H1 (cell line): ENCODE measurements around the gene BOLA1. TPM values are rescaled to one million over a fixed set of nuclear protein-coding genes. Genes with fewer than 3 reads are reported as not detected.

Experiments
- BACH1 ChIP-seq: IDR thresholded peaks from 2 replicates; pipeline ENCODE4 v1.6.1; 2012; ENCODE audit warnings: low read length, improper control_type of control experiment
- CHD1 ChIP-seq: IDR thresholded peaks from 2 replicates; pipeline ENCODE4 v1.6.1; 2012; ENCODE audit warnings: low read depth, low read length, improper control_type of control experiment
- KDM4A ChIP-seq: IDR thresholded peaks from one replicate; pipeline ENCODE4 v1.7.1; 2012; ENCODE audit warnings: low read depth, mild to moderate bottlenecking, moderate library complexity, low read length, inconsistent platforms; ENCODE audit not compliant: severe bottlenecking
- POLR2A ChIP-seq, 2 experiments: IDR thresholded peaks; 1 replicate in 1 of 2; 2 replicates in 1 of 2; pipeline ENCODE4 v1.6.1; 2011; ENCODE audit warnings: low read depth in 2 of 2, low read length in 2 of 2, mild to moderate bottlenecking in 2 of 2; ENCODE audit errors: control extremely low read depth in 1 of 2
- TAF1 ChIP-seq: IDR thresholded peaks from 2 replicates; pipeline ENCODE4 v1.6.1; 2011; ENCODE audit warnings: mild to moderate bottlenecking, low read depth, low read length
- polyA plus RNA-seq, 7 experiments: library from polyadenylated mRNA; depleted of rRNA in 3 of 7; stranded (reverse) in 5 of 7; unstranded in 2 of 7; fragments of >200 nt in 5 of 7; fragments of 200-250 nt in 2 of 7; gene quantifications; 1 replicate in 5 of 7; 2 replicates in 1 of 7; 4 replicates in 1 of 7; pipeline versions ENCODE4 v1.2.1 to v1.2.3, GENCODE V29; 2011 to 2013; ENCODE audit warnings: missing spikeins in 2 of 7, mixed read lengths in 2 of 7
- total RNA-seq: library from RNA; stranded (reverse); fragmentation: NEBNext Ultra II Directional; extraction: Animal tissue kit (Norgen Biotek cat#: 25700); gene quantifications from 2 replicates; pipeline ENCODE4 v1.2.1, GENCODE V29; 2021
- TF ChIP-seq, protein P1 (sequence below): fragments of 300-600 bp; sonication (generic); IDR thresholded peaks from 2 replicates; pipeline ENCODE4 v1.7.1; 2012; ENCODE audit warnings: low read length, moderate library complexity, mild to moderate bottlenecking, inconsistent platforms; ENCODE audit not compliant: insufficient replicate concordance
- TF ChIP-seq, protein P2 (sequence below): IDR thresholded peaks from 2 replicates; pipeline ENCODE4 v1.6.1; 2012; ENCODE audit warnings: inconsistent platforms
- TF ChIP-seq, protein P3 (sequence below): IDR thresholded peaks from 2 replicates; pipeline ENCODE4 v1.6.1; 2012; ENCODE audit warnings: inconsistent platforms
- TF ChIP-seq, protein P4 (sequence below): IDR thresholded peaks from 2 replicates; pipeline ENCODE4 v1.6.1; 2011; ENCODE audit warnings: low read depth, mild to moderate bottlenecking, low read length; ENCODE audit not compliant: insufficient read depth

The BOLA1 gene
- total and polyA plus RNA-seq, 2 of the 8 experiments (the other 6 are each of a cell fraction or from before 2014, with no cell fraction given), result 8.1 to 15.4 TPM

DNA sequence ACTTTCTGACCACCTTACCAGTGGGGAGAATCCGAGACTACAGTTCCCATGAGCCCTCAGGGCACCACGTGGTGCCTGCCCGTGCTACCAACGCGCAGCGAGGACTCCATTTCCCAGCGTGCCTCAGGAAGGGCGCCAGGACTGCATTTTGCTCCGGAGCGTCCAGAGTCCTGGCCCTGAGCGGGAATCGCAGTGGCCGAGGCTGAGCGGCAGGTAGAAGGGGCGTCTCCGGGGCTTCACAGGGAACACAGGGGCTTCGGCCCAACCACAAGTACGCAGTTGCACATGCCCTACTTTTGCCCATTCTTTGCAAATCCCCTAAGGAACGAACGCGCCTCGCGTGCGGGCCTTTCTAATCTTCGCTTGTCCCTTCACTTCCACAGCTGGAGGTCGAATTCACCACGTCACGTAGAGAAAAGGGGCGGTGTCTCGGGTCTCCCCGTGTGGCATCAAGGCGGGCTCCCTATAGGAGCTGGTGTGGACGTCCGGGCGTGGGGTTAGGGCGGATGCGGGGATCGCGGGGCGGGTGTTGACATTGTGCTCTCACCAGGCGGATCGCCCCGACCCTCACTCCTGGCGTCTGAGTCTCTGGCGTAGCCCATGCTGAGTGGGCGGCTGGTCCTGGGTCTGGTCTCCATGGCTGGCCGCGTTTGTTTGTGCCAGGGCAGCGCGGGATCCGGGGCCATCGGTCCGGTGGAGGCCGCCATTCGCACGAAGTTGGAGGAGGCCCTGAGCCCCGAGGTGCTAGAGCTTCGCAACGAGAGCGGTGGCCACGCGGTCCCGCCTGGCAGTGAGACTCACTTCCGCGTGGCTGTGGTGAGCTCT is at the start of gene BOLA1 (continued):
- TF ChIP-seq, protein P1, sequence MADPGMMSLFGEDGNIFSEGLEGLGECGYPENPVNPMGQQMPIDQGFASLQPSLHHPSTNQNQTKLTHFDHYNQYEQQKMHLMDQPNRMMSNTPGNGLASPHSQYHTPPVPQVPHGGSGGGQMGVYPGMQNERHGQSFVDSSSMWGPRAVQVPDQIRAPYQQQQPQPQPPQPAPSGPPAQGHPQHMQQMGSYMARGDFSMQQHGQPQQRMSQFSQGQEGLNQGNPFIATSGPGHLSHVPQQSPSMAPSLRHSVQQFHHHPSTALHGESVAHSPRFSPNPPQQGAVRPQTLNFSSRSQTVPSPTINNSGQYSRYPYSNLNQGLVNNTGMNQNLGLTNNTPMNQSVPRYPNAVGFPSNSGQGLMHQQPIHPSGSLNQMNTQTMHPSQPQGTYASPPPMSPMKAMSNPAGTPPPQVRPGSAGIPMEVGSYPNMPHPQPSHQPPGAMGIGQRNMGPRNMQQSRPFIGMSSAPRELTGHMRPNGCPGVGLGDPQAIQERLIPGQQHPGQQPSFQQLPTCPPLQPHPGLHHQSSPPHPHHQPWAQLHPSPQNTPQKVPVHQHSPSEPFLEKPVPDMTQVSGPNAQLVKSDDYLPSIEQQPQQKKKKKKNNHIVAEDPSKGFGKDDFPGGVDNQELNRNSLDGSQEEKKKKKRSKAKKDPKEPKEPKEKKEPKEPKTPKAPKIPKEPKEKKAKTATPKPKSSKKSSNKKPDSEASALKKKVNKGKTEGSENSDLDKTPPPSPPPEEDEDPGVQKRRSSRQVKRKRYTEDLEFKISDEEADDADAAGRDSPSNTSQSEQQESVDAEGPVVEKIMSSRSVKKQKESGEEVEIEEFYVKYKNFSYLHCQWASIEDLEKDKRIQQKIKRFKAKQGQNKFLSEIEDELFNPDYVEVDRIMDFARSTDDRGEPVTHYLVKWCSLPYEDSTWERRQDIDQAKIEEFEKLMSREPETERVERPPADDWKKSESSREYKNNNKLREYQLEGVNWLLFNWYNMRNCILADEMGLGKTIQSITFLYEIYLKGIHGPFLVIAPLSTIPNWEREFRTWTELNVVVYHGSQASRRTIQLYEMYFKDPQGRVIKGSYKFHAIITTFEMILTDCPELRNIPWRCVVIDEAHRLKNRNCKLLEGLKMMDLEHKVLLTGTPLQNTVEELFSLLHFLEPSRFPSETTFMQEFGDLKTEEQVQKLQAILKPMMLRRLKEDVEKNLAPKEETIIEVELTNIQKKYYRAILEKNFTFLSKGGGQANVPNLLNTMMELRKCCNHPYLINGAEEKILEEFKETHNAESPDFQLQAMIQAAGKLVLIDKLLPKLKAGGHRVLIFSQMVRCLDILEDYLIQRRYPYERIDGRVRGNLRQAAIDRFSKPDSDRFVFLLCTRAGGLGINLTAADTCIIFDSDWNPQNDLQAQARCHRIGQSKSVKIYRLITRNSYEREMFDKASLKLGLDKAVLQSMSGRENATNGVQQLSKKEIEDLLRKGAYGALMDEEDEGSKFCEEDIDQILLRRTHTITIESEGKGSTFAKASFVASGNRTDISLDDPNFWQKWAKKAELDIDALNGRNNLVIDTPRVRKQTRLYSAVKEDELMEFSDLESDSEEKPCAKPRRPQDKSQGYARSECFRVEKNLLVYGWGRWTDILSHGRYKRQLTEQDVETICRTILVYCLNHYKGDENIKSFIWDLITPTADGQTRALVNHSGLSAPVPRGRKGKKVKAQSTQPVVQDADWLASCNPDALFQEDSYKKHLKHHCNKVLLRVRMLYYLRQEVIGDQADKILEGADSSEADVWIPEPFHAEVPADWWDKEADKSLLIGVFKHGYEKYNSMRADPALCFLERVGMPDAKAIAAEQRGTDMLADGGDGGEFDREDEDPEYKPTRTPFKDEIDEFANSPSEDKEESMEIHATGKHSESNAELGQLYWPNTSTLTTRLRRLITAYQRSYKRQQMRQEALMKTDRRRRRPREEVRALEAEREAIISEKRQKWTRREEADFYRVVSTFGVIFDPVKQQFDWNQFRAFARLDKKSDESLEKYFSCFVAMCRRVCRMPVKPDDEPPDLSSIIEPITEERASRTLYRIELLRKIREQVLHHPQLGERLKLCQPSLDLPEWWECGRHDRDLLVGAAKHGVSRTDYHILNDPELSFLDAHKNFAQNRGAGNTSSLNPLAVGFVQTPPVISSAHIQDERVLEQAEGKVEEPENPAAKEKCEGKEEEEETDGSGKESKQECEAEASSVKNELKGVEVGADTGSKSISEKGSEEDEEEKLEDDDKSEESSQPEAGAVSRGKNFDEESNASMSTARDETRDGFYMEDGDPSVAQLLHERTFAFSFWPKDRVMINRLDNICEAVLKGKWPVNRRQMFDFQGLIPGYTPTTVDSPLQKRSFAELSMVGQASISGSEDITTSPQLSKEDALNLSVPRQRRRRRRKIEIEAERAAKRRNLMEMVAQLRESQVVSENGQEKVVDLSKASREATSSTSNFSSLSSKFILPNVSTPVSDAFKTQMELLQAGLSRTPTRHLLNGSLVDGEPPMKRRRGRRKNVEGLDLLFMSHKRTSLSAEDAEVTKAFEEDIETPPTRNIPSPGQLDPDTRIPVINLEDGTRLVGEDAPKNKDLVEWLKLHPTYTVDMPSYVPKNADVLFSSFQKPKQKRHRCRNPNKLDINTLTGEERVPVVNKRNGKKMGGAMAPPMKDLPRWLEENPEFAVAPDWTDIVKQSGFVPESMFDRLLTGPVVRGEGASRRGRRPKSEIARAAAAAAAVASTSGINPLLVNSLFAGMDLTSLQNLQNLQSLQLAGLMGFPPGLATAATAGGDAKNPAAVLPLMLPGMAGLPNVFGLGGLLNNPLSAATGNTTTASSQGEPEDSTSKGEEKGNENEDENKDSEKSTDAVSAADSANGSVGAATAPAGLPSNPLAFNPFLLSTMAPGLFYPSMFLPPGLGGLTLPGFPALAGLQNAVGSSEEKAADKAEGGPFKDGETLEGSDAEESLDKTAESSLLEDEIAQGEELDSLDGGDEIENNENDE, result no peak
- TF ChIP-seq BACH1 (no peak; the same call in 1 of the 2 replicates), CHD1 (no peak), TAF1 (peak; percentile 87), POLR2A (IDR thresholded peaks at IDR 0.05; ENCODE audit: control extremely low read depth in 1 of 2, low read depth in 2 of 2, low read length in 2 of 2) (peak in 1 of 2 experiments; percentile 80; a peak in 2 of 3 replicates), KDM4A (peak; percentile 50)
- TF ChIP-seq, protein P2, sequence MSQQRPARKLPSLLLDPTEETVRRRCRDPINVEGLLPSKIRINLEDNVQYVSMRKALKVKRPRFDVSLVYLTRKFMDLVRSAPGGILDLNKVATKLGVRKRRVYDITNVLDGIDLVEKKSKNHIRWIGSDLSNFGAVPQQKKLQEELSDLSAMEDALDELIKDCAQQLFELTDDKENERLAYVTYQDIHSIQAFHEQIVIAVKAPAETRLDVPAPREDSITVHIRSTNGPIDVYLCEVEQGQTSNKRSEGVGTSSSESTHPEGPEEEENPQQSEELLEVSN, result peak; percentile 88
- TF ChIP-seq, protein P3, sequence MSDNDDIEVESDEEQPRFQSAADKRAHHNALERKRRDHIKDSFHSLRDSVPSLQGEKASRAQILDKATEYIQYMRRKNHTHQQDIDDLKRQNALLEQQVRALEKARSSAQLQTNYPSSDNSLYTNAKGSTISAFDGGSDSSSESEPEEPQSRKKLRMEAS, result peak; percentile 92
- TF ChIP-seq, protein P4, sequence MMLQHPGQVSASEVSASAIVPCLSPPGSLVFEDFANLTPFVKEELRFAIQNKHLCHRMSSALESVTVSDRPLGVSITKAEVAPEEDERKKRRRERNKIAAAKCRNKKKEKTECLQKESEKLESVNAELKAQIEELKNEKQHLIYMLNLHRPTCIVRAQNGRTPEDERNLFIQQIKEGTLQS, result peak; percentile 98
